Gastrocnemius medialis (tissue), 4 donors: ENCODE measurements around the gene ACSL5.

Experiments
- POLR2A ChIP-seq, 2 donors: fragments of 450-650 bp; IDR thresholded peaks; one replicate each; pipeline ENCODE4 v1.6.1; 2017; ENCODE audit warnings: antibody characterized with exemption in 2 of 2, mild to moderate bottlenecking in 2 of 2, moderate library complexity in 2 of 2
- TF ChIP-seq, protein P1 (sequence below), 5 experiments: fragments of 450-650 bp in 3 of 5; fragments of 200-600 bp in 2 of 5; sonication (generic) in 2 of 5; IDR thresholded peaks in 4 of 5; conservative IDR thresholded peaks in 1 of 5; 1 replicate in 4 of 5; 2 replicates in 1 of 5; pipeline ENCODE4 v1.5.1; 2016 to 2019; ENCODE audit warnings: antibody characterized with exemption in 5 of 5, mild to moderate bottlenecking in 3 of 5, moderate library complexity in 3 of 5

DNA sequence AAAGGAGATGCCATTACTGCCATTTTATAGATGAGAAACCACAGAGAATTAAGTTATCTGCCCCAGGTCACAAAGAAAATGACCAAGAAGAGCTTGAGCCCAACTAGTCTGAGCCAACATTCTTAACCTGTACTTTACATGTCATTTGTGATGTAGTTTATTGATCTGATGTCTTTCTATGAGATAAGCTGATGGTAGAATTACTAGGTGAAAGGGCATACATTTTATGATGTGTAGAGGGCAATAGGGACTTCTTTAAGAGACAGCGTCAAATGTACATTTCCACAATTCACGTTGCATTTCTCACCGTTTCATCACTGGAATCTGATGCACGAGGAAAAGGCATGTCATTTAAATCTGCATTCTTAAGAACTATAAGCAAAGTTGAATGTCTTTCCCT lies 11.3 kb downstream of the ACSL5 start:
- TF ChIP-seq, protein P1, sequence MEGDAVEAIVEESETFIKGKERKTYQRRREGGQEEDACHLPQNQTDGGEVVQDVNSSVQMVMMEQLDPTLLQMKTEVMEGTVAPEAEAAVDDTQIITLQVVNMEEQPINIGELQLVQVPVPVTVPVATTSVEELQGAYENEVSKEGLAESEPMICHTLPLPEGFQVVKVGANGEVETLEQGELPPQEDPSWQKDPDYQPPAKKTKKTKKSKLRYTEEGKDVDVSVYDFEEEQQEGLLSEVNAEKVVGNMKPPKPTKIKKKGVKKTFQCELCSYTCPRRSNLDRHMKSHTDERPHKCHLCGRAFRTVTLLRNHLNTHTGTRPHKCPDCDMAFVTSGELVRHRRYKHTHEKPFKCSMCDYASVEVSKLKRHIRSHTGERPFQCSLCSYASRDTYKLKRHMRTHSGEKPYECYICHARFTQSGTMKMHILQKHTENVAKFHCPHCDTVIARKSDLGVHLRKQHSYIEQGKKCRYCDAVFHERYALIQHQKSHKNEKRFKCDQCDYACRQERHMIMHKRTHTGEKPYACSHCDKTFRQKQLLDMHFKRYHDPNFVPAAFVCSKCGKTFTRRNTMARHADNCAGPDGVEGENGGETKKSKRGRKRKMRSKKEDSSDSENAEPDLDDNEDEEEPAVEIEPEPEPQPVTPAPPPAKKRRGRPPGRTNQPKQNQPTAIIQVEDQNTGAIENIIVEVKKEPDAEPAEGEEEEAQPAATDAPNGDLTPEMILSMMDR (IDR thresholded peaks at IDR 0.05 in 4 of 5, conservative IDR thresholded peaks at IDR 0.05 in 1 of 5), result no peak
- no peak for TF ChIP-seq POLR2A (IDR thresholded peaks at IDR 0.05)
